IMR-90 (cell line): ENCODE results near the gene WNT7B. TPM values are rescaled to one million over a fixed set of nuclear protein-coding genes. Genes with fewer than 3 reads are reported as not detected.

ENCODE experiments used
- ATAC-seq: fragments of 200-7000 bp; cut with Tn5 transposase; 2 replicates; pipeline ENCODE4 v1.9.1; 2020; ENCODE audit warnings: low read depth, mild to moderate bottlenecking, moderate library complexity
- BruUV-seq: library from RNA; stranded (reverse); fragments of 400-500 nt; replicated peaks from 2 replicates; lab custom pipeline; 2021; lab: Mats Ljungman, UMichigan
- CTCF ChIA-PET: fragments of 300-600 bp; formaldehyde crosslinking; extraction: SDS; loops from one replicate; lab custom pipeline; 2021; ENCODE audit warnings: antibody characterized with exemption; lab: Yijun Ruan, JAX
- POLR2A ChIA-PET: fragments of 300-600 bp; sonication (Branson Sonifier 250); formaldehyde crosslinking; loops from one replicate; lab custom pipeline; 2022; ENCODE audit warnings: antibody characterized with exemption; ENCODE audit not compliant: unreplicated experiment; lab: Charles Lee
- DNase-seq: peaks from one replicate; pipeline ENCODE4 v3.0.0; 2013
- H2AFZ ChIP-seq: replicated peaks from 2 replicates; pipeline ENCODE3; 2013; ENCODE audit warnings: low read length, mild to moderate bottlenecking; ENCODE audit not compliant: poor library complexity
- H2AK5ac ChIP-seq: 2 replicates; pipeline ENCODE4 v1.6.1; 2013; ENCODE audit warnings: low read depth, low read length, inconsistent platforms
- H2AK9ac ChIP-seq: replicated peaks from 2 replicates; pipeline ENCODE3; 2013; ENCODE audit warnings: mild to moderate bottlenecking, low read depth, low read length, moderate library complexity; ENCODE audit not compliant: poor library complexity
- H2BK120ac ChIP-seq: 2 replicates; pipeline ENCODE4 v1.6.1; 2013; ENCODE audit warnings: low read depth, low read length, inconsistent platforms
- H2BK15ac ChIP-seq: 3 replicates; pipeline ENCODE4 v1.6.1; 2013; ENCODE audit warnings: low read depth, low read length, inconsistent platforms
- H2BK20ac ChIP-seq: 2 replicates; pipeline ENCODE4 v1.6.1; 2013; ENCODE audit warnings: low read depth, mild to moderate bottlenecking, inconsistent platforms, low read length, moderate library complexity
- H2BK5ac ChIP-seq: 2 replicates; pipeline ENCODE4 v1.6.1; 2013; ENCODE audit warnings: mild to moderate bottlenecking, low read depth, low read length, inconsistent platforms; ENCODE audit not compliant: poor library complexity, severe bottlenecking
- H3K14ac ChIP-seq: replicated peaks from 2 replicates; pipeline ENCODE4 v1.6.1; 2013; ENCODE audit warnings: low read depth, low read length, inconsistent platforms
- H3K18ac ChIP-seq: 2 replicates; pipeline ENCODE4 v1.6.1; 2013; ENCODE audit warnings: low read depth, low read length, control low read depth
- H3K23ac ChIP-seq: 2 replicates; pipeline ENCODE4 v1.6.1; 2013; ENCODE audit warnings: low read depth, low read length, inconsistent platforms
- H3K27ac ChIP-seq: 2 replicates; pipeline ENCODE4 v1.5.1; 2013; ENCODE audit warnings: mild to moderate bottlenecking, control low read depth, low read length; ENCODE audit not compliant: insufficient read depth
- H3K27me3 ChIP-seq: 2 replicates; pipeline ENCODE4 v1.6.1; 2013; ENCODE audit warnings: low read length; ENCODE audit not compliant: control insufficient read depth, insufficient read depth
- H3K36me3 ChIP-seq: 2 replicates; pipeline ENCODE4 v1.6.1; 2013; ENCODE audit warnings: low read length, mixed read lengths; ENCODE audit not compliant: control insufficient read depth, insufficient read depth
- H3K4ac ChIP-seq: 2 replicates; pipeline ENCODE4 v1.6.1; 2013; ENCODE audit warnings: low read depth, low read length, inconsistent platforms
- H3K4me1 ChIP-seq: 2 replicates; pipeline ENCODE4 v1.6.1; 2013; ENCODE audit warnings: low read length, mixed read lengths; ENCODE audit not compliant: control insufficient read depth, insufficient read depth
- H3K4me2 ChIP-seq: 2 replicates; pipeline ENCODE4 v1.6.1; 2013; ENCODE audit warnings: low read depth, mild to moderate bottlenecking, control low read depth, low read length, moderate library complexity
- H3K4me3 ChIP-seq: 2 replicates; pipeline ENCODE4 v1.5.1; 2013; ENCODE audit warnings: low read depth, mild to moderate bottlenecking, control low read depth, low read length, moderate library complexity; ENCODE audit not compliant: insufficient read depth
- H3K56ac ChIP-seq: 2 replicates; pipeline ENCODE4 v1.6.1; 2013; ENCODE audit warnings: low read length, inconsistent platforms; ENCODE audit not compliant: insufficient read depth; ENCODE audit errors: extremely low read depth
- H3K79me1 ChIP-seq, 2 experiments: 2 replicates each; pipeline ENCODE4 v1.6.1; 2013; ENCODE audit warnings: low read length in 2 of 2, inconsistent platforms in 1 of 2, low read depth in 1 of 2
- H3K9ac ChIP-seq: 2 replicates; pipeline ENCODE4 v1.6.1; 2013; ENCODE audit warnings: low read depth, low read length, control low read depth
- H3K9me1 ChIP-seq: 2 replicates; pipeline ENCODE4 v1.6.1; 2013; ENCODE audit warnings: low read length, inconsistent platforms; ENCODE audit not compliant: insufficient read depth
- H3K9me3 ChIP-seq: 2 replicates; pipeline ENCODE4 v1.6.1; 2013; ENCODE audit warnings: low read length; ENCODE audit not compliant: control insufficient read depth, insufficient read depth
- H4K20me1 ChIP-seq: 2 replicates; pipeline ENCODE4 v1.6.1; 2013; ENCODE audit warnings: low read length, inconsistent platforms; ENCODE audit not compliant: insufficient read depth
- H4K5ac ChIP-seq: 2 replicates; pipeline ENCODE4 v1.6.1; 2013; ENCODE audit warnings: mild to moderate bottlenecking, low read depth, low read length, control low read depth
- H4K8ac ChIP-seq, 2 experiments: 2 replicates each; pipeline ENCODE4 v1.6.1; 2013; ENCODE audit warnings: low read depth in 2 of 2, low read length in 2 of 2, control low read depth in 1 of 2, inconsistent platforms in 1 of 2
- H4K91ac ChIP-seq: 2 replicates; pipeline ENCODE4 v1.6.1; 2013; ENCODE audit warnings: low read depth, low read length, inconsistent platforms; ENCODE audit not compliant: insufficient read depth
- BHLHE40 ChIP-seq: fragments of 150-350 bp; IDR thresholded peaks from 2 replicates; pipeline ENCODE4 v1.6.1; 2016; ENCODE audit warnings: mild to moderate bottlenecking, low read depth, low read length
- CEBPB ChIP-seq: IDR thresholded peaks from 2 replicates; pipeline ENCODE4 v1.6.1; 2012; ENCODE audit warnings: low read depth, low read length, improper control_type of control experiment
- CHD1 ChIP-seq: IDR thresholded peaks from 2 replicates; pipeline ENCODE4 v1.6.1; 2012; ENCODE audit warnings: low read depth, low read length, improper control_type of control experiment
- FOS ChIP-seq: fragments of 150-350 bp; IDR thresholded peaks from 2 replicates; pipeline ENCODE4 v1.6.1; 2016; ENCODE audit warnings: low read depth, low read length
- MAFK ChIP-seq: IDR thresholded peaks from 2 replicates; pipeline ENCODE4 v1.6.1; 2012; ENCODE audit warnings: low read depth, low read length, improper control_type of control experiment
- MAZ ChIP-seq: IDR thresholded peaks from 2 replicates; pipeline ENCODE4 v1.6.1; 2012; ENCODE audit warnings: low read depth, mild to moderate bottlenecking, low read length, improper control_type of control experiment, moderate library complexity, borderline replicate concordance
- MXI1 ChIP-seq: IDR thresholded peaks from 2 replicates; pipeline ENCODE4 v1.6.1; 2012; ENCODE audit warnings: low read depth, mild to moderate bottlenecking, low read length, moderate library complexity, borderline replicate concordance
- NFE2L2 ChIP-seq: fragments of 150-350 bp; IDR thresholded peaks from 2 replicates; pipeline ENCODE4 v1.6.1; 2016; ENCODE audit warnings: low read depth, mild to moderate bottlenecking, low read length
- POLR2A ChIP-seq: IDR thresholded peaks from 2 replicates; pipeline ENCODE4 v1.6.1; 2012; ENCODE audit warnings: mild to moderate bottlenecking, low read depth, low read length
- RAD21 ChIP-seq: IDR thresholded peaks from 2 replicates; pipeline ENCODE4 v1.6.1; 2012; ENCODE audit warnings: low read length, improper control_type of control experiment
- RCOR1 ChIP-seq: IDR thresholded peaks from 2 replicates; pipeline ENCODE4 v1.6.1; 2012; ENCODE audit warnings: mild to moderate bottlenecking, low read length, improper control_type of control experiment; ENCODE audit not compliant: insufficient replicate concordance
- RFX5 ChIP-seq: IDR thresholded peaks from 2 replicates; pipeline ENCODE4 v1.8.0; 2012; ENCODE audit warnings: low read depth, mild to moderate bottlenecking, low read length, moderate library complexity
- SMC3 ChIP-seq: fragments of 150-350 bp; IDR thresholded peaks from 2 replicates; pipeline ENCODE4 v1.6.1; 2016; ENCODE audit warnings: low read depth, mild to moderate bottlenecking, antibody characterized with exemption, low read length, moderate library complexity
- whole genome bisulfite sequencing, 2 experiments: methylation state at CpG; one replicate each; pipeline versions ENCODE4 v1.1.5 to v1.1.7; 2013; ENCODE audit warnings: missing lambda C conversion rate in 2 of 2; ENCODE audit not compliant: insufficient read length in 1 of 2; ENCODE audit errors: extremely low coverage in 2 of 2; 5-methylcytosine and 5-hydroxymethylcytosine counted together
- dilution Hi-C: fragments of 300-500 bp; cut with HindIII; formaldehyde crosslinking; loops from one replicate; pipeline ENCODE4 v1.14.3; 2018; ENCODE audit warnings: low sequenced_read_pairs; ENCODE audit not compliant: unreplicated experiment
- in situ Hi-C: fragments of 300-500 bp; cut with MboI; formaldehyde crosslinking; loops from 3 replicates; pipeline ENCODE4 v1.14.3; 2019; ENCODE audit warnings: low sequenced_read_pairs, inconsistent platforms, mixed read lengths
- intact Hi-C: fragments of 100-400 bp; cut with micrococcal nuclease; formaldehyde crosslinking; loops from 2 replicates; pipeline ENCODE4 v1.10.0; 2022
- polyA plus RNA-seq, 3 experiments: library from polyadenylated mRNA; depleted of rRNA; stranded (reverse); fragments of >200 nt; gene quantifications; 2 replicates each; pipeline ENCODE4 v1.2.3, GENCODE V29; 2012; ENCODE audit warnings: low replicate concordance in 1 of 3
- total RNA-seq: library from RNA; depleted of rRNA; stranded (reverse); fragments of >200 nt; gene quantifications from 2 replicates; pipeline ENCODE4 v1.2.3, GENCODE V29; 2012
- TF ChIP-seq, protein P1 (sequence below): fragments of 150-350 bp; IDR thresholded peaks from 2 replicates; pipeline ENCODE4 v1.6.1; 2017; ENCODE audit warnings: mild to moderate bottlenecking, antibody characterized with exemption, low read length, low read depth
- TF ChIP-seq, protein P2 (sequence below): fragments of 150-350 bp; IDR thresholded peaks from 2 replicates; pipeline ENCODE4 v1.6.1; 2016; ENCODE audit warnings: low read depth, mild to moderate bottlenecking, low read length, moderate library complexity, borderline replicate concordance
- TF ChIP-seq, protein P3 (sequence below): conservative IDR thresholded peaks from 2 replicates; pipeline ENCODE4 v1.5.1; 2012; ENCODE audit warnings: mild to moderate bottlenecking, low read depth, low read length, improper control_type of control experiment

The WNT7B gene
- total and polyA plus RNA-seq, 2 of the 4 experiments (the other 2 are of a cell fraction): under 0.01 to 0.15 TPM

DNA sequence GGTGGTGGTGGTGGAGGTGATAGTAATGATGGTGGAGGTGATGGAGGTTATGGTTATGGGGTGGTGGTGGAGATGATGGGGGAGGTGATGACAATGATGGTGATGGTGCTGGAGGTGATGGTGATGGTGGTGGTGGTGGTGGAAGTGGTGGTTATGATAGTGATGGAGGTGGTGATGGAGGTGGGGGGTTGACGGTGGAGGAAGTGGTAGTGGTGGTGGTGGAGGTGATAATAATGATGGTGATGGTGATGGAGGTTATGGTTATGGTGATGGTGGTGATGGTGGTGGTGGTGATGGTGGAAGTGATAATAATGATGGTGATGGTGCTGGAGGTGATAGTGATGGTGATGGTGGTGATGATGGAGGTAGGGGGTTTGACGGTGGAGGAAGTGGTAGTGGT, 16.9 kb upstream of the WNT7B start:
- intact Hi-C loops: no loop called here
- H2BK20ac ChIP-seq: no peak overlapping the region
- no peak overlapping the region for H3K9ac ChIP-seq
- H2BK15ac ChIP-seq: no peak overlapping the region
- peaks cover 0 to 9% of the 10 kb centered on the region in 2 experiments; a peak in 1 of 4 replicates for H3K79me1 ChIP-seq
- no peak overlapping the region for H3K56ac ChIP-seq
- WGBS, 2 experiments: 93% methylated on average over 1 of the region's 2 CpGs; no CpG with 5 or more reads in 1 of the 2 experiments
- H2BK5ac ChIP-seq: no peak overlapping the region
- no peak overlapping the region for H2AK5ac ChIP-seq
- no peak overlapping the region for H3K4ac ChIP-seq
- H2BK120ac ChIP-seq: no peak overlapping the region
- ChIA-PET CTCF (interaction anchor here (0.6 kb wide), 1 partner anchor 45 kb away, joined by 4 read pairs; no protein-coding TSS in a partner anchor), POLR2A (no interaction called here)
- no peak overlapping the region for H3K27ac ChIP-seq
- H4K8ac ChIP-seq: no peak overlapping the region
- no peak overlapping the region for H3K14ac ChIP-seq
- no peak for ATAC-seq
- H3K4me3 ChIP-seq: no peak overlapping the region
- no peak for DNase-seq
- dilution Hi-C loops: no loop called here
- no peaks in the 10 kb centered on the region for H3K36me3 ChIP-seq
- no peak overlapping the region for H3K18ac ChIP-seq
- H2AFZ ChIP-seq: no peak overlapping the region
- H2AK9ac ChIP-seq: no peak overlapping the region
- TF ChIP-seq MAZ: no peak
- TF ChIP-seq, protein P1, sequence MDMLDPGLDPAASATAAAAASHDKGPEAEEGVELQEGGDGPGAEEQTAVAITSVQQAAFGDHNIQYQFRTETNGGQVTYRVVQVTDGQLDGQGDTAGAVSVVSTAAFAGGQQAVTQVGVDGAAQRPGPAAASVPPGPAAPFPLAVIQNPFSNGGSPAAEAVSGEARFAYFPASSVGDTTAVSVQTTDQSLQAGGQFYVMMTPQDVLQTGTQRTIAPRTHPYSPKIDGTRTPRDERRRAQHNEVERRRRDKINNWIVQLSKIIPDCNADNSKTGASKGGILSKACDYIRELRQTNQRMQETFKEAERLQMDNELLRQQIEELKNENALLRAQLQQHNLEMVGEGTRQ: no peak
- no peak for TF ChIP-seq SMC3
- TF ChIP-seq, protein P2, sequence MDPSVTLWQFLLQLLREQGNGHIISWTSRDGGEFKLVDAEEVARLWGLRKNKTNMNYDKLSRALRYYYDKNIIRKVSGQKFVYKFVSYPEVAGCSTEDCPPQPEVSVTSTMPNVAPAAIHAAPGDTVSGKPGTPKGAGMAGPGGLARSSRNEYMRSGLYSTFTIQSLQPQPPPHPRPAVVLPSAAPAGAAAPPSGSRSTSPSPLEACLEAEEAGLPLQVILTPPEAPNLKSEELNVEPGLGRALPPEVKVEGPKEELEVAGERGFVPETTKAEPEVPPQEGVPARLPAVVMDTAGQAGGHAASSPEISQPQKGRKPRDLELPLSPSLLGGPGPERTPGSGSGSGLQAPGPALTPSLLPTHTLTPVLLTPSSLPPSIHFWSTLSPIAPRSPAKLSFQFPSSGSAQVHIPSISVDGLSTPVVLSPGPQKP: no peak
- TF ChIP-seq RFX5: no peak
- no peak for TF ChIP-seq POLR2A
- no peak for TF ChIP-seq CHD1
- no peak for TF ChIP-seq RAD21
- TF ChIP-seq BHLHE40: no peak
- no peak for TF ChIP-seq CEBPB
- TF ChIP-seq MAFK: no peak
- no peak for TF ChIP-seq FOS
- TF ChIP-seq, protein P3, sequence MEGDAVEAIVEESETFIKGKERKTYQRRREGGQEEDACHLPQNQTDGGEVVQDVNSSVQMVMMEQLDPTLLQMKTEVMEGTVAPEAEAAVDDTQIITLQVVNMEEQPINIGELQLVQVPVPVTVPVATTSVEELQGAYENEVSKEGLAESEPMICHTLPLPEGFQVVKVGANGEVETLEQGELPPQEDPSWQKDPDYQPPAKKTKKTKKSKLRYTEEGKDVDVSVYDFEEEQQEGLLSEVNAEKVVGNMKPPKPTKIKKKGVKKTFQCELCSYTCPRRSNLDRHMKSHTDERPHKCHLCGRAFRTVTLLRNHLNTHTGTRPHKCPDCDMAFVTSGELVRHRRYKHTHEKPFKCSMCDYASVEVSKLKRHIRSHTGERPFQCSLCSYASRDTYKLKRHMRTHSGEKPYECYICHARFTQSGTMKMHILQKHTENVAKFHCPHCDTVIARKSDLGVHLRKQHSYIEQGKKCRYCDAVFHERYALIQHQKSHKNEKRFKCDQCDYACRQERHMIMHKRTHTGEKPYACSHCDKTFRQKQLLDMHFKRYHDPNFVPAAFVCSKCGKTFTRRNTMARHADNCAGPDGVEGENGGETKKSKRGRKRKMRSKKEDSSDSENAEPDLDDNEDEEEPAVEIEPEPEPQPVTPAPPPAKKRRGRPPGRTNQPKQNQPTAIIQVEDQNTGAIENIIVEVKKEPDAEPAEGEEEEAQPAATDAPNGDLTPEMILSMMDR: no peak
- TF ChIP-seq MXI1: no peak
- TF ChIP-seq NFE2L2: no peak
- TF ChIP-seq RCOR1: no peak
- peaks cover 14% of the 10 kb centered on the region for H3K9me1 ChIP-seq
- H3K4me2 ChIP-seq: no peak overlapping the region
- peaks cover 18% of the 10 kb centered on the region for H3K27me3 ChIP-seq
- H4K20me1 ChIP-seq: no peaks in the 10 kb centered on the region
- no peaks in the 10 kb centered on the region for H3K9me3 ChIP-seq
- H4K91ac ChIP-seq: no peak overlapping the region
- no peak overlapping the region for H3K23ac ChIP-seq
- no TSS peak for BruUV-seq
- no peak overlapping the region for H4K5ac ChIP-seq
- peaks cover 24% of the 10 kb centered on the region for H3K4me1 ChIP-seq
- in situ Hi-C loops: no loop called here
